H9 (cell line): ENCODE results near the gene CPT2. TPM values are rescaled to one million over a fixed set of nuclear protein-coding genes. Genes with fewer than 3 reads are reported as not detected.
A peak's percentile ranks its signal among the peaks of the same experiment; 100 is the strongest.

Source experiments
- DNase-seq: peaks from one replicate; pipeline ENCODE4 v3.0.0-alpha.2; 2017
- H2AFZ ChIP-seq: one replicate; pipeline ENCODE4 v1.6.1; 2013; ENCODE audit warnings: mild to moderate bottlenecking, low read length, control low read depth, moderate library complexity
- H2AK5ac ChIP-seq: 2 replicates; pipeline ENCODE4 v1.6.1; 2013; ENCODE audit warnings: low read length, control low read depth, mixed read lengths; ENCODE audit not compliant: insufficient read length
- H2BK120ac ChIP-seq: one replicate; pipeline ENCODE4 v1.6.1; 2013; ENCODE audit warnings: low read depth, mild to moderate bottlenecking, low read length, control low read depth, inconsistent platforms; ENCODE audit not compliant: poor library complexity, severe bottlenecking
- H2BK12ac ChIP-seq: 2 replicates; pipeline ENCODE4 v1.6.1; 2013; ENCODE audit warnings: low read length, control low read depth, mixed read lengths, low read depth; ENCODE audit not compliant: insufficient read length
- H2BK15ac ChIP-seq: 2 replicates; pipeline ENCODE4 v1.6.1; 2013; ENCODE audit warnings: low read depth, low read length, control low read depth
- H2BK20ac ChIP-seq: one replicate; pipeline ENCODE4 v1.6.1; 2013; ENCODE audit warnings: low read depth, mild to moderate bottlenecking, low read length, control low read depth, inconsistent platforms; ENCODE audit not compliant: poor library complexity, severe bottlenecking
- H2BK5ac ChIP-seq: 2 replicates; pipeline ENCODE4 v1.6.1; 2013; ENCODE audit warnings: low read length, control low read depth, mixed read lengths; ENCODE audit not compliant: insufficient read length
- H3K14ac ChIP-seq: 2 replicates; pipeline ENCODE4 v1.6.1; 2013; ENCODE audit warnings: low read length, control low read depth; ENCODE audit not compliant: insufficient read depth
- H3K18ac ChIP-seq: 2 replicates; pipeline ENCODE4 v1.6.1; 2013; ENCODE audit warnings: low read depth, mild to moderate bottlenecking, mixed read lengths, low read length, control low read depth; ENCODE audit not compliant: insufficient read length
- H3K23ac ChIP-seq: 2 replicates; pipeline ENCODE4 v1.6.1; 2013; ENCODE audit warnings: low read length, control low read depth, mixed read lengths, low read depth; ENCODE audit not compliant: insufficient read length
- H3K23me2 ChIP-seq: 2 replicates; pipeline ENCODE4 v1.6.1; 2013; ENCODE audit warnings: low read depth, mild to moderate bottlenecking, mixed read lengths, low read length, control low read depth; ENCODE audit not compliant: insufficient read length, poor library complexity, severe bottlenecking
- H3K27ac ChIP-seq: 2 replicates; pipeline ENCODE4 v1.5.1; 2013; ENCODE audit warnings: low read length, control low read depth, mixed read lengths, low read depth; ENCODE audit not compliant: insufficient read length
- H3K27me3 ChIP-seq: 2 replicates; pipeline ENCODE4 v1.6.1; 2013; ENCODE audit warnings: low read length, control low read depth, inconsistent platforms; ENCODE audit not compliant: insufficient read depth
- H3K4ac ChIP-seq: 2 replicates; pipeline ENCODE4 v1.6.1; 2013; ENCODE audit warnings: low read depth, mild to moderate bottlenecking, control low read depth, inconsistent platforms, low read length, moderate library complexity
- H3K4me1 ChIP-seq: 2 replicates; pipeline ENCODE4 v1.6.1; 2013; ENCODE audit warnings: low read length, control low read depth, inconsistent platforms; ENCODE audit not compliant: insufficient read depth
- H3K4me2 ChIP-seq: 2 replicates; pipeline ENCODE4 v1.6.1; 2013; ENCODE audit warnings: low read length, control low read depth, mixed read lengths; ENCODE audit not compliant: insufficient read length, insufficient read depth
- H3K56ac ChIP-seq: 2 replicates; pipeline ENCODE4 v1.6.1; 2013; ENCODE audit warnings: low read depth, mild to moderate bottlenecking, mixed read lengths, low read length, control low read depth; ENCODE audit not compliant: insufficient read length
- H3K79me1 ChIP-seq: 2 replicates; pipeline ENCODE4 v1.6.1; 2013; ENCODE audit warnings: low read depth, mild to moderate bottlenecking, moderate library complexity, low read length, control low read depth, inconsistent platforms; ENCODE audit not compliant: insufficient read depth, poor library complexity, severe bottlenecking
- H3K79me2 ChIP-seq: 2 replicates; pipeline ENCODE4 v1.6.1; 2013; ENCODE audit warnings: low read length, control low read depth, inconsistent platforms; ENCODE audit not compliant: insufficient read depth
- H3K9ac ChIP-seq: 2 replicates; pipeline ENCODE4 v1.6.1; 2013; ENCODE audit warnings: low read length, control low read depth, mixed read lengths; ENCODE audit not compliant: insufficient read length; ENCODE audit errors: extremely low read depth
- H3K9me3 ChIP-seq: one replicate; pipeline ENCODE4 v1.6.1; 2013; ENCODE audit warnings: low read depth, low read length, inconsistent platforms; ENCODE audit not compliant: control insufficient read depth
- H3T11ph ChIP-seq: one replicate; pipeline ENCODE4 v1.6.1; 2013; ENCODE audit warnings: mild to moderate bottlenecking, low read length, control low read depth, inconsistent platforms
- H4K20me1 ChIP-seq: one replicate; pipeline ENCODE4 v1.6.1; 2013; ENCODE audit not compliant: control insufficient read depth, insufficient read length, insufficient read depth
- H4K5ac ChIP-seq: 2 replicates; pipeline ENCODE4 v1.6.1; 2013; ENCODE audit warnings: low read depth, mild to moderate bottlenecking, mixed read lengths, low read length, control low read depth; ENCODE audit not compliant: insufficient read length
- H4K8ac ChIP-seq: replicated peaks from 2 replicates; pipeline ENCODE4 v1.6.1; 2013; ENCODE audit warnings: low read length, control low read depth, mixed read lengths, low read depth; ENCODE audit not compliant: insufficient read length
- H4K91ac ChIP-seq: 2 replicates; pipeline ENCODE4 v1.6.1; 2013; ENCODE audit warnings: low read depth, mild to moderate bottlenecking, moderate library complexity, mixed read lengths, low read length, control low read depth; ENCODE audit not compliant: insufficient read length
- H3K27ac Mint-ChIP-seq, 3 experiments: 2 replicates in 2 of 3; 3 replicates in 1 of 3; pipeline ENCODE4 v1.8.0; 2020 to 2021; ENCODE audit warnings: mixed read lengths in 3 of 3, mild to moderate bottlenecking in 1 of 3, moderate library complexity in 1 of 3
- H3K27me3 Mint-ChIP-seq: 2 replicates; pipeline ENCODE4 v1.8.0; 2021; ENCODE audit warnings: low read depth, mild to moderate bottlenecking, moderate library complexity, mixed read lengths
- H3K36me3 Mint-ChIP-seq, 3 experiments: 2 replicates in 2 of 3; 3 replicates in 1 of 3; pipeline ENCODE4 v1.8.0; 2020 to 2021; ENCODE audit warnings: low read depth in 3 of 3, mixed read lengths in 3 of 3; ENCODE audit not compliant: insufficient read depth in 1 of 3
- H3K4me1 Mint-ChIP-seq, 2 experiments: 2 replicates each; pipeline ENCODE4 v1.8.0; 2020; ENCODE audit warnings: mixed read lengths in 2 of 2
- H3K4me3 Mint-ChIP-seq, 2 experiments: 2 replicates in 1 of 2; 3 replicates in 1 of 2; pipeline ENCODE4 v1.8.0; 2020 to 2021; ENCODE audit warnings: mild to moderate bottlenecking in 2 of 2, mixed read lengths in 2 of 2, moderate library complexity in 1 of 2
- H3K9me3 Mint-ChIP-seq, 2 experiments: 2 replicates in 1 of 2; 3 replicates in 1 of 2; pipeline ENCODE4 v1.8.0; 2020; ENCODE audit warnings: mild to moderate bottlenecking in 2 of 2, mixed read lengths in 2 of 2, moderate library complexity in 1 of 2
- CTCF ChIP-seq: fragments of 200-600 bp; sonication (generic); conservative IDR thresholded peaks from 3 replicates; pipeline ENCODE4 v1.8.0; 2021; ENCODE audit warnings: antibody characterized with exemption, mild to moderate bottlenecking
- WGBS: extraction: QIAGEN DNeasy Blood & Tissue Kit; methylation state at CpG from one replicate; pipeline ENCODE4 v1.1.7; 2013; ENCODE audit warnings: missing lambda C conversion rate, low lambda C conversion rate, mixed read lengths; ENCODE audit not compliant: insufficient read length; ENCODE audit errors: extremely low coverage; 5-methylcytosine and 5-hydroxymethylcytosine counted together
- total RNA-seq: library from RNA; stranded (reverse); gene quantifications from 2 replicates; pipeline ENCODE4 v1.2.1, GENCODE V29; 2021

The CPT2 gene
- total RNA-seq, 1 experiment from 2014 or later, result 33.2 TPM

DNA sequence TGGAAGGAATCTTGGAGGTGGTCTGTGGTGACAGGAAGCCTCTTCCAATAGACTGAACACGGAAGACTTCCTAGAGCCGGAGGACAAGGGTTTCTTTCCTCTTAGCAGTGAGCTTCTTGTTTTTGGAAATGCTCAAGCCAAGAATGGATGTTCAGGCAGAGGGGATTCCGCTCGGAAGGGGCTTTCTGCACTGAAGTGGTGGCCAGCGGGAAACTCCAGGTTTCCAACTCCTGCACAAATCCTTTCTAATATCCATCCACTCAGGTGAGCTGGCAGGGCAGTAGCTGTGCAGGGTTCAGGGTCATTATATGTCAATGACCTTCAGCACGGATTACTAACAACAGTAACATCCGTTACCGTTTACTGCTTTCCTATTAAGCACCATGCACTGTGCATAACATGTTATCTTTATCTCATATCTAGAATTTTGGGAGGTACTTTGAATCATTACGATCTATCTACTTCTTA, 573 bp upstream of the CPT2 start:
- Mint-ChIP-seq H3K27me3 (peaks cover 14% of the 10 kb centered on the region), H3K4me1 (peaks cover 19 to 22% of the 10 kb centered on the region in 2 experiments), H3K4me3 (peak overlapping the region; percentile 84 to 95), H3K36me3 (peaks cover 2 to 14% (median 13%) of the 10 kb centered on the region in 3 experiments; a peak in 5 of 7 replicates), H3K9me3 (no peaks in the 10 kb centered on the region; a peak in 1 of 5 replicates), H3K27ac (peak overlapping the region in 1 of 3 experiments; percentile 57; a peak in 2 of 7 replicates)
- Histone ChIP-seq H2AFZ (no peak overlapping the region), H3K4ac (no peak overlapping the region), H2BK12ac (no peak overlapping the region), H3K23me2 (peaks cover 15% of the 10 kb centered on the region), H2BK120ac (no peak overlapping the region), H3K79me1 (peaks cover 3% of the 10 kb centered on the region), H3T11ph (no peak overlapping the region), H2AK5ac (no peak overlapping the region), H3K9me3 (no peaks in the 10 kb centered on the region), H3K18ac (no peak overlapping the region), H3K27me3 (no peaks in the 10 kb centered on the region), H3K79me2 (no peaks in the 10 kb centered on the region), H2BK20ac (no peak overlapping the region), H3K23ac (no peak overlapping the region), H3K14ac (no peak overlapping the region), H3K4me1 (peaks cover 2% of the 10 kb centered on the region; the same call in 1 of the 2 replicates), H2BK5ac (no peak overlapping the region), H3K56ac (no peak overlapping the region), H4K20me1 (no peaks in the 10 kb centered on the region), H3K4me2 (peak overlapping the region; percentile 70), H4K91ac (no peak overlapping the region), H2BK15ac (no peak overlapping the region), H4K8ac (no peak overlapping the region), H3K9ac (peak overlapping the region; percentile 46), H4K5ac (no peak overlapping the region), H3K27ac (no peak overlapping the region)
- WGBS, result no CpG with 5 or more reads among the region's 9 CpGs
- no peak for DNase-seq
- no peak for TF ChIP-seq CTCF
